ENCODE measurements around the gene KRT23.

The KRT23 gene

GRCh38 chr17:40884708-40885512 lies 52.5 kb downstream of the KRT23 start, which contains the start of gene KRT20:
Gene KRT20, minus strand, starts transcription at chr17:40885242. Its CDS starts 57 bp downstream, at chr17:40885185.
- H3K27me3 ChIP-seq (ENCODE audit: control insufficient read depth, insufficient read depth, low read length), result no peaks in the 10 kb centered on the region
- no peaks in the 10 kb centered on the region for H3K79me2 ChIP-seq
- no peaks in the 10 kb centered on the region for H3K36me3 ChIP-seq (ENCODE audit: control insufficient read depth, insufficient read depth, low read length)
- no peak within 1 kb of the TSS for H3K4me3 ChIP-seq (ENCODE audit: low read depth, low read length)
- H3K4me1 ChIP-seq, result no peaks in the 10 kb centered on the region
- no peak within 1 kb of the TSS for H3K9ac ChIP-seq
- TF ChIP-seq CTCF (IDR thresholded peaks at IDR 0.05), result no peak
- no peak within 1 kb of the TSS for H3K4me2 ChIP-seq (ENCODE audit: low read length)
- no peak within 1 kb of the TSS for H3K27ac ChIP-seq
- no peak within 1 kb of the TSS for H2AFZ ChIP-seq
- H3K9me3 ChIP-seq (ENCODE audit: control insufficient read depth, low read length), result no peaks in the 10 kb centered on the region

- H3K4me2 ChIP-seq (ENCODE audit: low read length), result no peak overlapping the region
- H3K27me3 ChIP-seq (ENCODE audit: control insufficient read depth, insufficient read depth, low read length), result no peaks in the 10 kb centered on the region
- H3K4me3 ChIP-seq (ENCODE audit: low read depth, low read length), result no peak overlapping the region
- H3K79me2 ChIP-seq, result no peaks in the 10 kb centered on the region
- no peak overlapping the region for H3K27ac ChIP-seq
- no peaks in the 10 kb centered on the region for H3K4me1 ChIP-seq
- H3K9ac ChIP-seq, result no peak overlapping the region
- TF ChIP-seq CTCF (IDR thresholded peaks at IDR 0.05), result no peak
- H3K36me3 ChIP-seq (ENCODE audit: control insufficient read depth, insufficient read depth, low read length), result no peaks in the 10 kb centered on the region
- H3K9me3 ChIP-seq (ENCODE audit: control insufficient read depth, low read length), result no peaks in the 10 kb centered on the region
- H2AFZ ChIP-seq, result no peak overlapping the region
Observed at GRCh38 chr17:40883626-40884334, 53.7 kb downstream of the KRT23 start.

DNA sequence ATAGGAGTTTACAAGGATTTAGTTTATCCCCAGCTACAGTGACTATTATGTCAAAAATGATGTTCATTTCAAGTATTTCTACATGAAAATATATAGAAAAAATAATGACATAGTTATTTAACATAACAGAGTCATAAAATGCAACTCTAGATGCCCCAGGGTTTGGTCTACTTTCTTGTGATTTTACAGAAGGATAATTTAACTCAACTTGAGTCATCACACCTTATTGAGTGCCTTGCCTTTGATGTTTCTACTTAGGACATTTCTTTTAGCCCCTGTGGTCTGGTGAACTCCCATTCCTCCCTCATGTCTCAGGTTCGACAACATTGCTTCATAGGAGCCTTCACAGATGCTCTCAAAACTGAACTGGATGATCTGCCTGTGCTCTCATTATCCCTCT lies 54.4 kb downstream of the KRT23 start:
- Histone ChIP-seq H3K4me2 (ENCODE audit: low read length) (no peak overlapping the region), H3K9me3 (ENCODE audit: control insufficient read depth, low read length) (no peaks in the 10 kb centered on the region), H3K27me3 (ENCODE audit: control insufficient read depth, insufficient read depth, low read length) (no peaks in the 10 kb centered on the region), H3K79me2 (no peaks in the 10 kb centered on the region), H3K36me3 (ENCODE audit: control insufficient read depth, insufficient read depth, low read length) (no peaks in the 10 kb centered on the region), H3K4me1 (no peaks in the 10 kb centered on the region), H2AFZ (no peak overlapping the region), H3K9ac (no peak overlapping the region), H3K27ac (no peak overlapping the region), H3K4me3 (ENCODE audit: low read depth, low read length) (no peak overlapping the region)
- TF ChIP-seq CTCF (IDR thresholded peaks at IDR 0.05), result no peak

- no peaks in the 10 kb centered on the region for H3K27me3 ChIP-seq (ENCODE audit: control insufficient read depth, insufficient read depth, low read length)
- no peaks in the 10 kb centered on the region for H3K9me3 ChIP-seq (ENCODE audit: control insufficient read depth, low read length)
- H3K4me1 ChIP-seq, result no peaks in the 10 kb centered on the region
- H3K4me2 ChIP-seq (ENCODE audit: low read length), result no peak overlapping the region
- no peak for TF ChIP-seq CTCF (IDR thresholded peaks at IDR 0.05)
- H2AFZ ChIP-seq, result no peak overlapping the region
- no peak overlapping the region for H3K27ac ChIP-seq
- no peak overlapping the region for H3K4me3 ChIP-seq (ENCODE audit: low read depth, low read length)
- H3K36me3 ChIP-seq (ENCODE audit: control insufficient read depth, insufficient read depth, low read length), result no peaks in the 10 kb centered on the region
- no peaks in the 10 kb centered on the region for H3K79me2 ChIP-seq
- H3K9ac ChIP-seq, result no peak overlapping the region
Observed at GRCh38 chr17:40879026-40879425, 58.4 kb downstream of the KRT23 start.

All from parathyroid adenoma (tissue), 2 donors.